ENCODE measurements around the gene ARMC3. TPM values are rescaled to one million over a fixed set of nuclear protein-coding genes. Genes with fewer than 3 reads are reported as not detected.

ARMC3 gene
- total and polyA plus RNA-seq, 8 donors: 1.6 to 10.0 (median 8.4) TPM; not detected in 1

DNA sequence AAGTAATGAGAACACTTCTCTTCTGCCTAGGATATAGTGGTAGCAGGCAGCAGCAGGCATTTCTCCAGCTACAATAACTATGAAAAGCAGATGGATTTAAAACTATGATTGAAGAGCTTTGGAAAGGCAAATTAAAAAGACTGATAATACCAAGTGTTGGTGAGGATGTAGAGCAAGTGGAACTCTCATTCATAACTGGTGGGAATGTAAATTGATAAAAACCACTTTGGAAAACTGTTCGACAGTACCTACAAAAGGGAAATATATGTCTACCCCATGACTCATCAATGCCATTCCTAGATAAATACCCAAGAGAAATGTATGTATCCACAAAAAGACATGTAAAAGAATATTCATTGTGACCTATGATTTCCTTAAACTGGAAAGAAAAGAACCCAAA, 14.6 kb downstream of the ARMC3 start:
- Histone ChIP-seq H3K36me3 (no peaks in the 10 kb centered on the region), H3K9me3 (peaks cover 0 to 6% of the 10 kb centered on the region in 2 donors), H3K4me1 (no peaks in the 10 kb centered on the region), H3K4me3 (no peak overlapping the region), H3K27ac (no peak overlapping the region), H3K27me3 (no peaks in the 10 kb centered on the region)
- no peak for DNase-seq
- TF ChIP-seq, protein P1, sequence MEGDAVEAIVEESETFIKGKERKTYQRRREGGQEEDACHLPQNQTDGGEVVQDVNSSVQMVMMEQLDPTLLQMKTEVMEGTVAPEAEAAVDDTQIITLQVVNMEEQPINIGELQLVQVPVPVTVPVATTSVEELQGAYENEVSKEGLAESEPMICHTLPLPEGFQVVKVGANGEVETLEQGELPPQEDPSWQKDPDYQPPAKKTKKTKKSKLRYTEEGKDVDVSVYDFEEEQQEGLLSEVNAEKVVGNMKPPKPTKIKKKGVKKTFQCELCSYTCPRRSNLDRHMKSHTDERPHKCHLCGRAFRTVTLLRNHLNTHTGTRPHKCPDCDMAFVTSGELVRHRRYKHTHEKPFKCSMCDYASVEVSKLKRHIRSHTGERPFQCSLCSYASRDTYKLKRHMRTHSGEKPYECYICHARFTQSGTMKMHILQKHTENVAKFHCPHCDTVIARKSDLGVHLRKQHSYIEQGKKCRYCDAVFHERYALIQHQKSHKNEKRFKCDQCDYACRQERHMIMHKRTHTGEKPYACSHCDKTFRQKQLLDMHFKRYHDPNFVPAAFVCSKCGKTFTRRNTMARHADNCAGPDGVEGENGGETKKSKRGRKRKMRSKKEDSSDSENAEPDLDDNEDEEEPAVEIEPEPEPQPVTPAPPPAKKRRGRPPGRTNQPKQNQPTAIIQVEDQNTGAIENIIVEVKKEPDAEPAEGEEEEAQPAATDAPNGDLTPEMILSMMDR (IDR thresholded peaks at IDR 0.05): no peak
- intact Hi-C loops (cut with DNase I): no loop called here
- no peak for ATAC-seq

DNA sequence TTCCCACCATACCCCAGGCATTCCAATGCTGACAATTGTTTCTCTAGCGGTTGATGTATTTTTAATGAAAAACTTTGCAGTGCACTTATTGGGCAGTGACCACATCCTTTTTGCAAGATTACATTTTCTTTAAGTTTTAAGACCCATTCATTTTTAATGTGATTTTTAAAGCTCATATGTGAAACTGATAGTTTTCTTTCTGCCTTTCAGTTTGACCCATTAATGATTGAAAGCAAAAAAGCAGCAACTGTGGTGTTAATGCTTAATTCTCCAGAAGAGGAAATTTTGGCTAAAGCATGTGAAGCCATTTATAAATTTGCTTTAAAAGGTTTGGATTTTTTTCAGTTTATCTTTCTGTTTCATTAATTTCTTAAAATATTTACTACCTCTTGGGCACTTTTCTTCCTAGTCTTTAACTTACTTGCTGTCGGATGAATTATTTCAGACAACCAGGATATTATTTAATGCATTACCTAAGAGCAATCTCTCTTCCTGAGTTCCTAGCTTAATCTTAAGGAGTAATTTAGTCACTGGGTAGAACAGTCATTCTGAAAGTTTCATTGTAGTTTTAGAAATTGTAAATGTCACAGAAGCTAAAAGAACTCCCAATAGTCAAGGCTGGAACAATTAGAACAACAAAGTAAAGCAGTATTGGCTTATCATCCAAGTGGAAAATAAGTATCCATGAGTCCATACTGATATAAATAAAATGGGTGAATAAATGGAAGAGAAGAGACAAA, 18.3 kb downstream of the ARMC3 start:
- Histone ChIP-seq H3K36me3 (no peaks in the 10 kb centered on the region), H3K4me1 (no peaks in the 10 kb centered on the region), H3K9me3 (peaks cover 0 to 24% of the 10 kb centered on the region in 2 donors), H3K27ac (no peak overlapping the region), H3K4me3 (no peak overlapping the region), H3K27me3 (no peaks in the 10 kb centered on the region)
- no peak for DNase-seq
- intact Hi-C loops (cut with DNase I): no loop called here
- ATAC-seq: no peak
- TF ChIP-seq, protein P1 (IDR thresholded peaks at IDR 0.05): no peak

DNA sequence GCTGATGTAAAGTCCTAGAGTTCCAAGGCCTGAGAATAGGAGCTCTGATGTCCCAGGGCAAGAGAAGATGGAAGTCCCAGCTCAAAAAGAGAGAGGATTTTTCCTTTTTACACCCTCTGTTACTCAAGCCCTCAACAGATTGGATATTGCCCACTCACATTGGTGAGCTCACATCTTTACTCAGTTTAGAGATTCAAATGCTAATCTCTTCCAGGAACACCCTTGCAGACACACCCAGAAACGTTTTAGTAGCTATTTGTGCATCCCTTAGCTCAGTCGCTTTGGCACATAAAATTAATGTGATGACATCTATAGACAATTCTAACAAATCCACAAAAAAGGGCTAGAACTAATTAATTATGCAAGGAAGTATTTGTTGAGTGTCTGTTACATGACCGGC, 27.1 kb downstream of the ARMC3 start:
- Histone ChIP-seq H3K27ac (no peak overlapping the region), H3K36me3 (no peaks in the 10 kb centered on the region), H3K4me1 (no peaks in the 10 kb centered on the region), H3K4me3 (no peak overlapping the region), H3K27me3 (no peaks in the 10 kb centered on the region), H3K9me3 (peaks cover 0 to 22% of the 10 kb centered on the region in 2 donors)
- intact Hi-C loops (cut with DNase I): no loop called here
- ATAC-seq (no peak), DNase-seq (no peak)
- TF ChIP-seq, protein P1 (IDR thresholded peaks at IDR 0.05): no peak

DNA sequence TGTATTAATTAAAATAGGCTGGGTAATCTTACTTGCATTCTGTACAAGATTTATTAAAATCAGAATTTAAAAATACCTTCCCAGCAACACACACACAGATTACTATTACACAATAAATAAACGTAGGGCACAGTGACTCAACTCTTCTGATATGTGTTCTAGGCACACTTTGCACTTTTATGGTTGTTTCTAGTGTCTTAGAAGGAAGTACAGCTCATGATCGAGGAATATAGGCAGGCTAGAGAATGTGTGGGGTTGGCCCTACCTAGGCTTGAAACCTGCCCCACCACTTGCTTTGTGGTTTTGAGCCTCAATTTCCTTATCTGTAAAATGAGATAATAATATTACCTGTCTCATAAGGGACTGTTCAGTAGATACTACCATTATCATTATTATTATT, 30.5 kb downstream of the ARMC3 start:
- Histone ChIP-seq H3K4me1 (no peaks in the 10 kb centered on the region), H3K4me3 (no peak overlapping the region), H3K27ac (no peak overlapping the region), H3K36me3 (no peaks in the 10 kb centered on the region), H3K27me3 (no peaks in the 10 kb centered on the region), H3K9me3 (peaks cover 0 to 3% of the 10 kb centered on the region in 2 donors)
- no peak for ATAC-seq
- TF ChIP-seq, protein P1 (IDR thresholded peaks at IDR 0.05): no peak
- no peak for DNase-seq
- intact Hi-C loops (cut with DNase I): no loop called here

DNA sequence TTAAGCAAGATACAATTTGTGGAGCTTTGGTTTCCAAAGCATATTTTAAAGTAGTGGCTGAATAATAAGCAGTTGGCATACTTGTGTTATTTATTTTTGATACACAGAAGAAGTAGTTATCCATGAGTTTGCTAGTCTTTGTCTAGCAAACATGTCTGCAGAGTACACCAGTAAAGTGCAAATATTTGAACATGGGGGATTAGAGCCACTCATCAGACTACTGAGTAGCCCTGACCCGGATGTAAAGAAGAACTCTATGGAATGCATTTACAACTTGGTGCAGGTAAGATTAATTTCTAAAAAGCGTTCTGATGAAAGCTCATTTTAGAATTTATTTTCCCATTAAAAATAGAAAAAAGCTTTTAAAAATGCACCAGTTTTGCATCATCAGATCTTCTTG, 31.4 kb downstream of the ARMC3 start:
- no peak for DNase-seq
- TF ChIP-seq, protein P1 (IDR thresholded peaks at IDR 0.05): no peak

More for the DNA sequence above, 31.4 kb downstream of the ARMC3 start:
- Histone ChIP-seq H3K4me1 (no peaks in the 10 kb centered on the region), H3K9me3 (no peaks in the 10 kb centered on the region), H3K36me3 (no peaks in the 10 kb centered on the region), H3K27me3 (no peaks in the 10 kb centered on the region), H3K27ac (no peak overlapping the region), H3K4me3 (no peak overlapping the region)
- peak; percentile 26 for ATAC-seq
- intact Hi-C loops (cut with DNase I): no loop called here

Data from left lung (tissue), 10 donors.